ENCODE data around the gene IL25. TPM values are rescaled to one million over a fixed set of nuclear protein-coding genes. Genes with fewer than 3 reads are reported as not detected.

Gene IL25
- total RNA-seq, 3 donors from 2014 or later (not counting 1 experiment from before 2014, with no cell fraction given) = not detected

GRCh38 chr14:23349156-23349845 is 23.3 kb upstream of the IL25 start:
- Histone ChIP-seq H3K9me3 (ENCODE audit: control insufficient read depth, insufficient read depth, low read length) (no peaks in the 10 kb centered on the region), H3K27ac (ENCODE audit: low read length) (no peak overlapping the region), H3K27me3 (ENCODE audit: control insufficient read depth, insufficient read depth, low read length) (peaks cover 20% of the 10 kb centered on the region), H3K4me1 (ENCODE audit: control insufficient read depth, insufficient read depth, low read length) (peaks cover 12% of the 10 kb centered on the region), H3K4me3 (ENCODE audit: low read length) (no peak overlapping the region), H3K36me3 (ENCODE audit: control insufficient read depth, insufficient read depth, low read length) (no peaks in the 10 kb centered on the region)
- intact Hi-C loops (cut with micrococcal nuclease) = no loop called here
- H3K27me3 Mint-ChIP-seq (ENCODE audit: low read depth in 2 of 2) = peaks cover 42 to 44% of the 10 kb centered on the region in 2 donors
- no peak for TF ChIP-seq CTCF (IDR thresholded peaks at IDR 0.05)
- no peak for ATAC-seq
- 94% methylated on average over 8 of the region's 8 CpGs for WGBS (ENCODE audit: insufficient coverage)
- H3K27ac Mint-ChIP-seq = no peak overlapping the region
- DNase-seq = no peak
- H3K4me3 Mint-ChIP-seq = no peak overlapping the region
- H3K36me3 Mint-ChIP-seq = no peaks in the 10 kb centered on the region
- H3K4me1 Mint-ChIP-seq = peaks cover 7 to 14% of the 10 kb centered on the region in 2 donors
- no peaks in the 10 kb centered on the region for H3K9me3 Mint-ChIP-seq

GRCh38 chr14:23351681-23352505 is 20.7 kb upstream of the IL25 start:
- 17% methylated on average over 61 of the region's 61 CpGs for WGBS (ENCODE audit: insufficient coverage)

GRCh38 chr14:23352506-23353432 is 19.8 kb upstream of the IL25 start, which contains the start of gene SLC22A17:
SLC22A17 (minus strand) TSS chr14:23352887.
- DNase-seq (peak in 1 of 2 donors; percentile 78), ATAC-seq (peak; percentile 57 to 87 (median 68))
- peak within 1 kb of the TSS; percentile 69 for H3K4me3 Mint-ChIP-seq
- Histone ChIP-seq H3K4me3 (ENCODE audit: low read length) (peak within 1 kb of the TSS; percentile 16), H3K4me1 (ENCODE audit: control insufficient read depth, insufficient read depth, low read length) (peaks cover 12% of the 10 kb centered on the region), H3K27ac (ENCODE audit: low read length) (no peak within 1 kb of the TSS), H3K36me3 (ENCODE audit: control insufficient read depth, insufficient read depth, low read length) (no peaks in the 10 kb centered on the region), H3K9me3 (ENCODE audit: control insufficient read depth, insufficient read depth, low read length) (no peaks in the 10 kb centered on the region), H3K27me3 (ENCODE audit: control insufficient read depth, insufficient read depth, low read length) (peaks cover 22% of the 10 kb centered on the region)
- peaks cover 47 to 57% of the 10 kb centered on the region in 2 donors for H3K27me3 Mint-ChIP-seq (ENCODE audit: low read depth in 2 of 2)
- peaks cover 7 to 14% of the 10 kb centered on the region in 2 donors for H3K4me1 Mint-ChIP-seq
- intact Hi-C loops (cut with micrococcal nuclease) = no loop called here
- H3K36me3 Mint-ChIP-seq = no peaks in the 10 kb centered on the region
- TF ChIP-seq CTCF (IDR thresholded peaks at IDR 0.05) = no peak
- 3% methylated on average over 39 of the region's 42 CpGs for WGBS (ENCODE audit: insufficient coverage)
- no peaks in the 10 kb centered on the region for H3K9me3 Mint-ChIP-seq
- H3K27ac Mint-ChIP-seq = no peak within 1 kb of the TSS

More at GRCh38 chr14:23351681-23352505, 20.7 kb upstream of the IL25 start:
- Mint-ChIP-seq H3K4me1 (peaks cover 7 to 14% of the 10 kb centered on the region in 2 donors), H3K27ac (no peak overlapping the region), H3K36me3 (no peaks in the 10 kb centered on the region), H3K9me3 (no peaks in the 10 kb centered on the region), H3K27me3 (ENCODE audit: low read depth in 2 of 2) (peaks cover 47 to 57% of the 10 kb centered on the region in 2 donors), H3K4me3 (peak overlapping the region; percentile 56)
- Histone ChIP-seq H3K27me3 (ENCODE audit: control insufficient read depth, insufficient read depth, low read length) (peaks cover 22% of the 10 kb centered on the region), H3K27ac (ENCODE audit: low read length) (no peak overlapping the region), H3K36me3 (ENCODE audit: control insufficient read depth, insufficient read depth, low read length) (no peaks in the 10 kb centered on the region), H3K9me3 (ENCODE audit: control insufficient read depth, insufficient read depth, low read length) (no peaks in the 10 kb centered on the region), H3K4me3 (ENCODE audit: low read length) (no peak overlapping the region), H3K4me1 (ENCODE audit: control insufficient read depth, insufficient read depth, low read length) (peaks cover 12% of the 10 kb centered on the region)
- TF ChIP-seq CTCF (IDR thresholded peaks at IDR 0.05) = no peak
- ATAC-seq (peak in 1 of 3 donors; percentile 28), DNase-seq (peak in 1 of 2 donors; percentile 15)
- intact Hi-C loops (cut with micrococcal nuclease) = no loop called here

Data from natural killer cell (primary cell).